HG03558 (cell line): ENCODE results near the gene CYB561.

Experiments used
- ATAC-seq: cut with Tn5 transposase; IDR thresholded peaks from one replicate; pipeline ENCODE4 v1.9.1; 2021; ENCODE audit warnings: moderate number of reproducible peaks; ENCODE audit not compliant: unreplicated experiment; ENCODE audit errors: extremely low read depth

CYB561 gene

DNA sequence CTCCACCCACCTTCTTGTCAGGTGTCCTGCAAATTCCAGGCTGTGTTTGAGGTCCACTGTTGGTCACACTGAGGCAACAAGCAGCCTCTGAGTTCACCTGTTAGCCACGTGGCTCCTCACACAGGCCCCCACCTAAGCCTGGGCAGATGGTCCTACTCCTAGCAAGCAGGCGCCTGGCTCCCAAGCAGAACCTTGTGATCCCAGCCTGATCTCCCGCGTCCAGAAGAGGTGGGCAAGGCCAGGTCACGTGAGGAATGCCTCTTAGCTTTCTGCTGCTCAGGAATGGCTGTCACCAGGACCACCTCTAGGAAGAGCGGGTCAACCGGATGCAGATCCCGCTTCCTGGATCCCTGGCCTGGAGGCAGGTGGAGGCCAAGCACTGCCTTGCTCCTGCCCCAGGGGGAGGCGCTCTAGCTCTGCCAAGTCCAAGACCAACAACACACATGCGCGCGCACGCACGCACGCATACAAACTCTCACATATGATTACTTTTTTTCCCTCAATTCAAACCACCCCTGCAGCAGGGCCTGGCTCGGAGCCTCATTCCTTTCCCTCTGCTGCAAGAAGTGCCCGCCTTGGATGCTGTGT, 9.5 kb downstream of the CYB561 start:
- no peak for ATAC-seq

DNA sequence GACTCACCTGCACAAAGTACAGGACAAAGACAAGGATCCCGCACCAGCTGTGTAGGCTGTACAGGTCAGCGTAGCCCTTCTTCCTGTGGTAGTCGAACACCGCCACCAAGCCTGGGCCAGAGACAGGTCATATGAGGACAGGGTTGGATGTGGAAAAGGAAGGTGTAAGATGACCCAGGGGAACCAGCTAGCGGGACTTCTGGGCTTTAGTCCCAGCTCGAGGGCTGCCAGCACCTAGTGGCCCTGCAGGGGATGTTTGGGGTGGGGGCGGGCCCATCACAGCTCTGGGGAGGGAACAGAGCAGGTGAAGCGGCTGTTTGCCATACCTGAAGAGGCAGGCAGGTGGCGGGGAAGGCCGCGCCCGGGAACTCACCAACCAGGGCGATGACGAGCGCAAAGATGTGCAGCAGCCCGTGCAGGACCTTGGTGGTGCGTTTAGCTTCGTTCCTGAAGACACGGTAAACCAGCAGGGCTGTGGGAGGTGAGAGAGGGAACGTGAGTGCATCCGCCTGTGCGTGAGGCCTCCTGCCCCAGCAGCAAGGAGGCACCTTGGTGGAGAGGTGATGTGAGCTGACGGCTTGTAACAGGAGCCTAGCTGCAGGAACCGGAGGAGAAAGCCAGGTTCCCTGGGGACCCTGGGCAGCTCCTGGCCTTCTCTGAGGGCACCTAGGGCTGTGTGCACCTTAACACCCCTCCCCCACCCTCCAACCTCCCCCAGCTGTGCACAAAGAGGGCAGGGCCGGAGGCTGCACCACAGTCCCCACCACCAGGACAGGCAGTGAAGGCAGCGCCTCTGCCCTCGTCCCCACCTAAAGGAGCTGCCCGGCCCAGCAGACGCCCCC, 10.2 kb downstream of the CYB561 start:
- ATAC-seq, result no peak

DNA sequence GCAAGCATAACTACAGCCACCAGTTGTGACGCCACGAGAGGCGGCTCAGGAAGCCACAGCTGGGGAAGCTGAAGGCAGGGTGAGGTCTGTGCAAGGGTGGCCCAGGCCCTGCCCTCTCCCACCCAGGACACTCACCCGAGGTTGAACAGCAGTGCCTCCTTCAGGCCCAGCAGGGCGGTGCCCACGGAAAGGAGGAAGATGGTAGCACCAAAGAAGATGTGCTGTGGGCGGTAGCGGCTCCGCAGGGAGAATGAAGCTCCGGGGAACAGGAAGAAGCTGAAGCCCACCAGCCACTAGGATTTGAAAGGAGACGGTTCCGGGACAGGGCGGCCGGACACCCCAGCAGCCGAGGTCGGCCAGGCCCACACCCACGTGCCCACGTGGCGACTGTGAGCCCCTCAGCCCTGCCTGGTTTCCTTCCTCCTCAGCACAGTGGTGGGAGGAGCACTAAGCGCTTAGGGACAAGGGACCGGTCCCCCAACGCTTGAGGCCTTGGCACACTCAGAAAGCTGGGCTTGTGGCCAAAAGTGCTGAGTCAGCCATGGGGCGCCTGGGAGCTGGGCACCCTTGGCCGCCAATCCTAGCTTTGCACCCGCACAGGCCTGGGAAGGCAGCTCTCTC, 11.0 kb downstream of the CYB561 start:
- ATAC-seq, result no peak

DNA sequence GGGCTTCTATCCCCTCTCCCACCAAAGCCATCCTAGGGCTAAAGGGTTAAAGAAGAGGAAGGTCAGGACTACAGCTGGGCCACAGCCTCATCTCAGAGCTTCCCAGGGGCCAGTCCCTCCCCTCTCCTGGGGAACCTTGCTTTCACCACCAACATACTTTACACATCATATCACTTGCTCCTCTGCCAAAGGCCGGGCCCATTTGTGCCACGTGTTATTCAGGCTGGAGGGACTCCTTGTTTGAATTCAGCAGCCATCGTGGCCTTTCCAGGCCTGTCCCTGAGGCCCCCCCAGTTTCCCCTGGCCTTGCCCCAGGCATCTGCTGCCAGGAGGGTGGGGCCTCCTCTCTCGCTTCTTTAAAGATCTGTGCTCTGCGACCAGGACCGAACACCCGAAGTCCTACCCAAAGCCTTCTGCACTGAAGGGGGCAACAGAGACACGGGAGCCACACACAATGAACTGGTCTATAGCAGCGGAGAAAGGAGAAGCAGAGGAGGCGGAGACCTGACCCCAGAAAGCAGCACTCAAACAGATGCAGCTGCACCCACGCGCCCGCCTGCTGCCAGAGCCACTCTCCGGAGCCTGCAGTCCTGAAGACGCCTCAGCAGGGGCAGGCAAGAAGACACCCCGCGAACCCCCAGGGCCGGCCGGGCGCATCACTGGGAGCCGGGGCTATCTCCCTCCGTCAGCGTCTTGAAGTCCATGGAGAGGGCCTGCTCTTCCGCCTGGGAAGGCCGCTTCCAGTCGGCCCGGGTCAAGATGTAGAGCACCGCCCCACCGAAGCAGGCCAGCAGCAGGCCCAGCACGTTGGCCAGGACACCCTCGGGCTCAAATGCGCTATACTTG, 12.1 kb downstream of the CYB561 start:
- no peak for ATAC-seq

DNA sequence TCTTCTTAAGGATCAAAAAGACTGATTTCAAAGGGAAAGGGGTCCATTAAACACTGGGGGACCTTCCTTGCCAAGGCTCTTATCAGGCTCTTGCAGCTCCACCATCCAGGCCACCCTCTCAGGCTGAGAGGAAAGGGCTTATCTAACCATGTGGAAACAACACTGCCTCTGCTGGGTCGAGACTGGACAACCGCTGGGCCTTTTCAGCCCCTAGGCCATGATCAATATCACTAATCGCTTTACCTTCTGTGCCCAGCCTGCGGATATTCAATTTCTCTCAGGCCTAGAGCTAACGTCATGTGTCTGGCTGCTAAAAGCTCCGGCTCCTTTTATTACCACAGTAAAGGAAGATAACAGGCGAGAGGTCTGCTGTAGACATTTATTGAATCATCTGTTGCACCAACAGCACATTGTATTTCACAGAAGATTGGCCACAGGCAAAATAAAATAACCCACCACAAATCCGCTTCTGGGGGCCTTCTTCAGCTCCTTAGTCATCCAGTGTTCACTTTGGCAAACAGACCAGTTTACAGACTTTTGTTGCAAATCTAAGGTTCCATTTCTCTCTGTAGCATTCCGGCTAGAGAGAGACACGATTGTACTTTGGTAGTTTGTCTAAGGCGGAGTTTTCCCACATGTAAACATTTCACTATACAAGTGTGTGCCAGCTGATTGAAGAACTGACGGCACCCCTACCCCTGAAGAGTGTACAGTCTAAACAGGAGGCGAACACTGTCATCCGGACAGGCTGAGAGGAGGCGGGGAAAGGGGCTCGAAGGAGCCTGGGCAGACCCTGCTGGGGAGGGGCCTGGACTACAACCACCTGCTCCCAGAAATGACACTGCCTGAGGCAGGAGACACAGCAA, 13.9 kb downstream of the CYB561 start:
- no peak for ATAC-seq

DNA sequence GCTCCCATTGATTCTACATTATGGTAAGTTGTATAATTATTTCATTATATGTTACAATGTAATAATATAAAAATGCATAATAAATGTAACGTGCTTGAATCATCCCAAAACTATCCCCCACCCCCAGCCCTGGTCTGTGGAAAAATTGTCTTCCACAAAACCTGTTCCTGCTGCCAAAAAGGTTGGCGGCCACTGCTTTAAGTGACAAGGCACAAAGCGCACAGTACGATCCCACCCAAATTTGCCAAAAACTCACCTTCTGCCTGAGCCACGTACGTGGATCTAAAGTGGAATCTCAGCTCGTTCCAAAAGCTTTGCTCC, 14.5 kb downstream of the CYB561 start:
- ATAC-seq, result no peak

DNA sequence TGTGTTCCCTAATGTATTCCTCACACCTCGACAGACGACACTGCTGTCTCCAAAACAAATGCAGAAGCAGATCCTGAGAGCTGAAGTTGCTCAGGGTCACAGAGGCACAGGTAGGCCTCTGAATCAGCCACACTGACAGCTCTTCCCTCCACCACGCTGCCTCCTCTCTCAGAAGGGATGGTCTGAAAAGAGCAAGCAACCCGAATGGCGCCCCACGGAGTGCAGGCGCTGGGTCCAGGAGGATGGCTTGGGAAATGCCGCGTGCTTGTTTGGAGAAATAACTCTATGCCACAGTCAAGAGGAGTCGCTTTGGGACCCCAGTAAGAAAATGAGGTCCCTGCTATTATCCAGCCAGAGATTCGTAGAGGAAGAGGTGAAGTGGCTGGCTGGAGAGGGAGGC, 15.9 kb downstream of the CYB561 start:
- ATAC-seq, result no peak

DNA sequence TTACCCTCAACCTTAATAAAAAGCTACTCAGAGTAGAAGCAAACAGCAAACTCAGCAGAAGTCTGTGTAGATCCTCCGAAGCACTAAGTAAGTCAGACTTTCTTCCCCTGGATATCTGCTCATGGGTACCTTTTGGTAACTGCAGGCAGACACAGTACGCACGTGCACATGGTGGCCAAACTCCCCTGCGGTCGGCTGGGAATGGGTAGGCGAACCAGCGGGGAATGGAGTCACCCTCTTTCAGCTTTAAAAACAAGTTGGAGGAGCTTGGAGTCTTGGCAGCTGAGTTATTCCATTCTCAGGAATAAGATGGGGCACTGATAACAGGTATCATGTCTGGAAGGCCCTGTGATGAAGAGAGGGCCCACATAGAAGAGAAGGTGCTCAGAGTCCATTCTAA, 16.3 kb downstream of the CYB561 start:
- no peak for ATAC-seq

DNA sequence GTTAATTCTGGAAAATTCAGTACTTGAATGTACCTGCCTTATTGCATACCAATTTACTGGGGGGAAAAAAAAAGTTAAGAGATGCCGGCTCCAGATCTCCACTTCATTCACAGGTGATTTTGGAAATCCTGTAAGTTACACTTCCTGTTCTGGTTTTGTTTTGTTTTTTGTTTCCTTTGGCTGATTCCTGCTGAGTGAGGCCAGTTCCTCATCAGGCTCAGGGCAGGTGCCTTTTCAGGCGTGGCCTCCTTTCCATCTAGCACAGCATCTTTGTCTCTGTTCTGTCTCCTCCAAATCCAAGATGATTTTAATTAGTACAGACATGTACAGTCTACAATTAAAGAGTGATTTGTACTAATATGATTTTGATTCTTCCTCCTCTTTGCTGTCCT, 19.2 kb downstream of the CYB561 start:
- no peak for ATAC-seq

DNA sequence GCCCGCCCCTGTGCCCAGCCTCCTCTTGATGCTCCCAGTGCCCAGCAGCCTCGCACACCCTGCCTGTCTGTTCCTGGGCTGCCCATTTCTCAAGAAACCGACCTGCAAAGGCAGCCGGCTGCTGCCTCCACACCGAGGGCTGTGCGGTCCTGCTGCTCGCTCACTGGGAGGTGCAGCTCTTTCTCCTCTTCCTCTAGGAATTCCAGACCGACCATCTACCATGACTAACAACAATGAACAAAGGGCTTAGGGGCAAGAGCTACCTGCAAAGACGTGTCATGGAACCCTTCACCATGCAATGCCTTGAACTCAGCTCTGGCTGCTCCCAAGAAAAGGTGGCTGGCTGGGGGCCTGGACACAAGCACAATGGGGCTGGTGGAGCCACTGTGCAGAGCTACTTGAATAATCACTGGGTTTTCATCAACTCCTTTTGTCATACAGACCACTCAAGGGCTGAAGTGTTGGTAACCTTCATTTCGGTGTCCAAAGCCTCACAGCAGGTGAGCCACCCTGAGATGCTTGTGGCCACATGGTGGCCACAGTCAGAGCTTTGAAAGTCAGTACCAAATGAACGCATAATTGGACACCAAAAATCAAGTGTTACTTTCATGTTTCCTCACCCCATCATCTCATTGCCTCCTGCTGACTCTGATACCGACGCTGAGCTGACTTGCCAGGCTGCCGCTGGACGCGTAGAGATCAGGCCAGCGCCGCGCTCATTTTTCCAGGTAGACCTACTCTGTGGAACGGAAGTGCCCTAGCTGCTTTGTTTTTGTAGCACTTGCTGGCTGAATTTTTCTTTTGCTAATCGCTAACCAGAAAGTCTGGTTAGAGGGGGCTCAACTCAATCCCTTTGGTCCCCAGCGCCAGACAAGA, 19.8 kb downstream of the CYB561 start:
- no peak for ATAC-seq

DNA sequence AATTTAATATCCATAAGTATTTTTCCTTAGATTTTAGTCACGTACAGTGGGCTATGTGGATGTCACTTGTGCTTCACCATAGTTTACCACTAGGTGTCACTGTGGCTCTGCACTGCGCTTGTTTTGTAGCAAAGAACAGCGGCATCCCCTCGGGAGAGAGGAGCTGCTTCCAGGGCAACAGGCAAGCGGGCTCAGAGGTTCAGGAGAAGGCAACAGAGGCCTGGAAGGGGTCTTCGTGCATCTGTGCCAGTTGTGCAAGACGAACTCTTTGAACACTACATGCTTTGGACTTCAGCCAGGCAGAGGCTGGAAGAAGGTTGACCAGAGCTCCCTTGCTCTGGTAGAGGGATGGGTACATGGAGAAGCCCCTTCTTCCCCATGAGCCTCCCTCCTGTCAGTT, 20.6 kb downstream of the CYB561 start:
- no peak for ATAC-seq

DNA sequence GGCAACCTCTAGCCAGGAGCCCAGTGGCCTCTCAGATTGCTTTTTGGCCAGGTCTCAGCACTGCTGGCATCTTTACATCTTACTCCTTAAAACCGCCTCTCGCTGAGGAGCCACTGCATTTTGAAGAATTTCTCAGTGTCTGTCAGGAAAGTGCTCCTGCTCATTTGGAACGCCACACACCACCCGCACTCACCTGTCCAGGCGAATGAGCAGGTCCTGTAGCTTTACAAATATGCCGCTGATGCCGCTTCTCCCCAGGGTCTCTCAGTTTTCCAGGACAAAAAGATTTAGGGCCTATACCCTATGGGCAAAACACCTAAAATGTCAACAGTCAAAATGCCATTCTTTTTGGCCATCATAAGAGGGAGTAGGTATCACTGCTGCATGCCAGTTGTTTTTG, 22.1 kb downstream of the CYB561 start:
- ATAC-seq, result no peak

DNA sequence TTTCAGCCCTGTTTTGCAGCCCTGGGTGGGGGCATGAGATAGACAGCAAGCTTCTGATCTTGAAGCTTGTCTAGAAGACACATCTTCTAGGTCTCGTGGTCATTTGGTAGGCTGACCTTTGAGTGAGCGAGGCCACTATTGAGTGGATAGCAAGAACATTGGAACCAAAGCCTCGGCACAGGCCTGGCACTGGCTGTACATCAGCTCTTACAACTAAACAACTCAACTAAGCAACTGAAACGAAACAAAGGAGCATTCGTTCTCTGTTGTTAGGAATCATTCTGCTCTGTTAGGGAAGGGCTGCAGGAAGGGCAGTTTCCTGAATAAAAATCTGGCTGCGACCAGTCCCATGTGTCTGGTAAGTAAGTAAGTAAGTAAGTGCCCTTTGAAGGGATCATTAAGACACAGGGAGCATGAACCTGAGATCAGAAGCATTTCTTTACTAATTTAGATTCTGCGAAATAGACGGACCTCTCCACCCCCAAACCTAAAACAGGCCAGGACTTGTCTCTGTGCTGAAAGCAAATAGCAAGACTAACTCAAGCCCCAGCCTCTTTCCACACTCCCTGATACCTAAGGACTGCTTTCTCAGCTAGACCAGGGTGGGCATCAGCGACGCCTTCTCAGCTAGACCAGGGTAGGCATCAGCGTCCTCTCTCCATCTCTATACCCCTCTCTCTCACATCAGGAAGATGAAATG, 22.7 kb downstream of the CYB561 start:
- ATAC-seq, result no peak

DNA sequence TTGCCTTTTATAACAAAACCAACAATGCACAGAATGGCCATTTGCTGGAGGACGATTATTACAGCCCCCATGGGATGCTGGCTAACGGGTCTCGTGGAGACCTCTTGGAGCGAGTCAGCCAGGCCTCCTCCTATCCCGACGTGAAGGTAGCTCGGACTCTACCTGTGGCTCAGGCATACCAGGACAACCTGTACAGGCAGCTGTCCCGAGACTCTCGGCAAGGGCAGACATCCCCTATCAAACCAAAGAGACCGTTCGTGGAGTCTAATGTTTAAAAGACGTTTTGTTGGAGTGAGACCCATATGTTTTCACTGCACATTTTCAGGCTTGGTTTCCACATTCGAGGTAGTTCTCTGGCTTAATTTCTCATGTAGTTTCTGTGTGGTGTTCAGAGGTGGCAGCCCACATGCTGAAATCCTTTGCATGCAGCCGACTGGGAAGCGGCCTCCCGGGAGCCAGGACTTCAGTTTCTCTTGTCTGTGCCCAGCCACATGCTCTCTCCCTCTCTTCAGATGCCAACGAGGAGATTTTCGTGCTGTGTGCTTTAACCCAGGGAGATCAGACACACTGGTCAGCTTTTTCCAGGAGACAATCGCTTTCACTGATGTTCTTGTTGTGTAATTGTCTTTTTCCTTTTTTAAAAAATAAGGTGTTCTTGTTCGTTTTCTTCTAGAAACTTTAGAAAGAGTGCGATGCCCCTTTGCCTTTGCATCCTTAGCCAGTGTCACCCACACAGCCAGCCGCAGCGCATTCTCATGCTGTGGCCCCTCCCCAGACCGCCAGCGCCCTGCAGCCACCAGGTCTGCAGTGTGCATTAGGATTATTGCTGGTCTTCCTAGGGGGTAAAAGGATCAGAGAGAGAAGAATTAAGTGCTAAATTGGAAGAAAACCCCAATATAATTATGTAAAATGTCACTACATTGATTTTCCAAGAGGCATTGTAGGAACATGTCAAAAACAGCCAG, 24.1 kb downstream of the CYB561 start:
- ATAC-seq, result no peak

DNA sequence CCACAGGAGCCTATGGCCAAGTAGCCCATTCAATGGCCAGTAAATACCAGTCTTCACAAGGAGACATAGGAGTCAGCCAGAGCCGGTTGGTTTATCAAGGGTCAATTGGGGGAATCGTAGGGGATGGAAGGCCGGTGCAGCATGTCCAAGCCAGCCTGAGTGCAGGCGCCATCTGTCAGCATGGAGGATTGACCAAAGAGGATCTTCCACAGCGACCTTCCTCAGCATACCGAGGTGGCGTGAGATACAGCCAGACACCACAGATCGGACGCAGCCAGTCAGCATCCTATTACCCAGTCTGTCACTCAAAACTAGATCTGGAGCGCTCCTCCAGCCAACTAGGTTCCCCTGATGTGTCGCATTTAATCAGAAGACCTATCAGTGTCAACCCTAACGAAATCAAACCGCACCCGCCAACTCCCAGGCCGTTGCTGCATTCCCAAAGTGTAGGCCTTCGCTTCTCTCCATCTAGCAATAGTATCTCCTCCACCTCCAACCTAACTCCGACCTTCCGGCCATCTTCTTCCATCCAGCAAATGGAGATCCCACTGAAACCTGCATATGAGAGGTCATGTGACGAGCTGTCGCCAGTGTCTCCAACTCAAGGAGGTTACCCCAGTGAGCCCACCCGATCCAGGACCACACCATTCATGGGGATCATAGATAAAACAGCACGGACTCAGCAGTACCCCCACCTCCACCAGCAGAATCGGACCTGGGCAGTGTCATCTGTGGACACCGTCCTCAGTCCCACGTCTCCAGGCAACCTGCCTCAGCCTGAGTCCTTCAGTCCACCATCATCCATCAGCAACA, 25.0 kb downstream of the CYB561 start:
- no peak for ATAC-seq
